ENCODE data around the gene MAZ.
"Not testable (repeated sequence)": the region's sequence is repeated elsewhere in the genome, so short reads cannot be mapped to it uniquely, and the experiment has no call there.

Gene MAZ

DNA sequence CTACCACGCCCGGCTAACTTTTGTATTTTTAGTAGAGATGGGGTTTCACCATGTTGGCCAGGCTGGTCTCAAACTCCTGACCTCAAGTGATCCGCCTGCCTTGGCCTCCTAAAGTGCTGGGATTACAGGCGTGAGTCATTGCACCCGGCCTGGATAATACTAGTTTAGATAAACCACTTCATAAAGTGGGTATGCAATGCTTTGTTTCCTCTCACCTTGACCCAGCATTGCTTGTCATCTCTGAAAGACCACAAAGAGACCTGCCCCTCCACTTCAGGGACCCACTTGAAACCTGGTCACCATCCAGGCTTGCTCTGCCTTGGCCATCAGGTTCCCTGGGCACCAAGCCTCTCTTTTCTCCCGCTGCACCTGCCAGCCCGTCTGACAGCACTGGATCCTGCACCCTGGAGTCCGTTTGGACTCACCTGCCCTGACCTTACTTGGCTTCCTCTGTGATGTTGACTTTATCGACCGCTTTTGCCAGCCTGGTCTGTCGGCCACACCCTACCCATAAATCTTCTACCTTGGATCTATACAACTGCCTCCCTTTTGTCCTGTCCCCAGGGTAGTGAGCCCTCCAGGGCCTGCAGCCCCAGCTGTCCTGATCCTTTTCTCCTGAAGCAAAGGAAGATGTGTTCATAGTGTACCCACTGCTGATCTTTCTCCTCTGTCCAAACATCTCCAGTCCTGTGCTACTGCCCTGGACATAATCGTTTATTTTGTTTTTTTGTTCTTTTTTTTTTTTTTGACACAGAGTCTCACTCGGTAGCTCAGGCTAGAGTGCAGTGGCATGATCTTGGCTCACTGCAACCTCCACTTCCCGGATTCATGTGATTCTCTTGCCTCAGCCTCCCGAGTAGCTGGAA lies 40.9 kb upstream of the MAZ start:
- TF ChIP-seq, protein P1, sequence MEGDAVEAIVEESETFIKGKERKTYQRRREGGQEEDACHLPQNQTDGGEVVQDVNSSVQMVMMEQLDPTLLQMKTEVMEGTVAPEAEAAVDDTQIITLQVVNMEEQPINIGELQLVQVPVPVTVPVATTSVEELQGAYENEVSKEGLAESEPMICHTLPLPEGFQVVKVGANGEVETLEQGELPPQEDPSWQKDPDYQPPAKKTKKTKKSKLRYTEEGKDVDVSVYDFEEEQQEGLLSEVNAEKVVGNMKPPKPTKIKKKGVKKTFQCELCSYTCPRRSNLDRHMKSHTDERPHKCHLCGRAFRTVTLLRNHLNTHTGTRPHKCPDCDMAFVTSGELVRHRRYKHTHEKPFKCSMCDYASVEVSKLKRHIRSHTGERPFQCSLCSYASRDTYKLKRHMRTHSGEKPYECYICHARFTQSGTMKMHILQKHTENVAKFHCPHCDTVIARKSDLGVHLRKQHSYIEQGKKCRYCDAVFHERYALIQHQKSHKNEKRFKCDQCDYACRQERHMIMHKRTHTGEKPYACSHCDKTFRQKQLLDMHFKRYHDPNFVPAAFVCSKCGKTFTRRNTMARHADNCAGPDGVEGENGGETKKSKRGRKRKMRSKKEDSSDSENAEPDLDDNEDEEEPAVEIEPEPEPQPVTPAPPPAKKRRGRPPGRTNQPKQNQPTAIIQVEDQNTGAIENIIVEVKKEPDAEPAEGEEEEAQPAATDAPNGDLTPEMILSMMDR (IDR thresholded peaks at IDR 0.05; ENCODE audit: borderline replicate concordance, insufficient read depth, low read depth, low read length) = no peak

DNA sequence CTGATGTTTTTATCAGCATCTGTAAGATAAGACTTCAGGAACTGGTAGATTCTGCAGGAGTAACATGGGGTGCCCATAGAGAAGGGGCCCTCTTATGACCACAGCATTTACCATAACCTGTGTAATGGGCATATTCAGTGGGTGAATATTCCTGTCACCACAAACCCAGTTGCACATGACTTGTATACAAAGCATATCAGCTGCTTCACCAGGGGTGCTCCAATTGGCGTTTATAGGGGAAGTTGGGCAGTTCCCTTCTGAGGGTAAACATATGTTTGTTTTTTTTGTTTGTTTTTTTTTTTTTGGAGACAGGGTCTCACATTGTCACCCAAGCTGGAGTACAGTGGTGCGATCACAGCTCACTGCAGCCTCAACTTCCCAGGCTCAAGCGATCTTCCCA lies 39.8 kb upstream of the MAZ start:
- TF ChIP-seq, protein P1 (IDR thresholded peaks at IDR 0.05; ENCODE audit: borderline replicate concordance, insufficient read depth, low read depth, low read length) = no peak
- H3K4me3 ChIP-seq (ENCODE audit: low read depth, low read length) = no peak overlapping the region

More for the DNA sequence above, 40.9 kb upstream of the MAZ start:
- H3K4me3 ChIP-seq (ENCODE audit: low read depth, low read length) = no peak overlapping the region

DNA sequence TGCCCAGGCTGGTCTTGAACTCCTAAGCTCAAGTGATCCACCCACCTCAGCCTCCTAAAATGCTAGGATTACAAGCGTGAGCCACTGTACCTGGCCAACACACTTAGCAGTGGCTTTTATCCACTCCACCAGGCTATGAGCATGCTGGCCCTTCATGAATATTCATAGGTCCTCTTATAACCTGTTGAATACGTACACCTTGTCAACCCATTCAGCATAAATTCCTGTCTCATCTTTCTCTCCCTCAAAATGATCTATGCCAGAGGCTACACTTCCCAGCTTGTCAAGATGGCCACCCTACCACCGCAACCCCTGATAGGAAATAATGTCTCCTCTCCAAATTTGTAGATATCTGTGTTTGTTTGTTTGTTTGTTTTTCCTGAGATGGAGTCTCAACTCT lies 39.3 kb upstream of the MAZ start:
- TF ChIP-seq, protein P1 (IDR thresholded peaks at IDR 0.05; ENCODE audit: borderline replicate concordance, insufficient read depth, low read depth, low read length) = no peak
- H3K4me3 ChIP-seq (ENCODE audit: low read depth, low read length) = no peak overlapping the region

DNA sequence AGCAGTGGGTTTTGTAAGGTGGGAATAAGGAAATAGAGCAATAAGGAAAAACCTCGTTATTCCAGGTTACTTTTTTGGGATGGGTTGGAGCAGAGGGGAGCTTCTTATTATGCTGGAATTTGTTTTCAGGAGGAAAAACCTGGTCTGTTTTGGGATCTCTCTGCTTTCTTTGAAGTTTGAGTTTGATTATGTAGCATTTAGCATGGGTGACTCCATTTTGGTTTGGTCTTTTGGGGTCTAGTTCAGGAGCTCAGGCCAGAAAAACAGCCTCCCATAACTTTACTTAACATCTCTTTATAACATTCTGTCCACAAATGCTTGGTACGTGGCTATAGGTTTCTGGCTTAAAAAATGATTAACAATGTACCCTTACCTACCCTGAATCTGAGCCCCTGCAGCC lies 36.8 kb upstream of the MAZ start:
- TF ChIP-seq, protein P1 (IDR thresholded peaks at IDR 0.05; ENCODE audit: borderline replicate concordance, insufficient read depth, low read depth, low read length) = no peak
- no peak overlapping the region for H3K4me3 ChIP-seq (ENCODE audit: low read depth, low read length)

DNA sequence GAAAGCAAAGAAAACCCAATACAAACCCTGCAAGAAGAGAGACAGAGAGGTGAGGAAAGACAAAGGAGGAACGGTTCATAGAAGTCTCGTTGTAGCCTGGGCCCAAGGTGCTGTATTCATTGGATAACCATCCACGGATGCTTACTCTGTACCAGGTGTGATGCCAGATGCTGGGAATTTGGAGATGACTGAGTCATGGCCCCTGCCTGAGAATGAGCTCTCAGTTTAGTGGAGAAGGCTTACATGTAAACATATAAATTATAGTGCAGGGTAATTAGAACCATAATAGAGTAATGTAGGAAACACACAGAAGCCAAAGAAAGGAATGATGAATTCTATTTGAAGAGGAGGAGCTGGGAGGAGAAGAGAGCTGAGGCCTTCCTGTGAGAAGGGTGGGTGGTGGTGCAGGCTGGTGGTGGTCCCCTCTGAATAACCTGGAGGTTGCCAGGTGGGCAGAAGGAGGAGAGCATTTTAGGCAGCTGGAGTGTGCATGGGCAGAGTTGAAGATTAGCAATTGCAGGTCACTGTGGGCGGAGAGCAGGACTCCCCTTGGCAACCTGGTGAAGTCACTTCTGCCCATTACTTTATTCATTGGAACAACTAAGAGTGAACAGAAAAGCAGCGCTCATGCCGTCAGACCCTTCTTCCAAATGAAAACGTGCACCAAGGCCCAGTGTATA lies 35.9 kb upstream of the MAZ start:
- no peak overlapping the region for H3K4me3 ChIP-seq (ENCODE audit: low read depth, low read length)
- TF ChIP-seq, protein P1 (IDR thresholded peaks at IDR 0.05; ENCODE audit: borderline replicate concordance, insufficient read depth, low read depth, low read length) = no peak

DNA sequence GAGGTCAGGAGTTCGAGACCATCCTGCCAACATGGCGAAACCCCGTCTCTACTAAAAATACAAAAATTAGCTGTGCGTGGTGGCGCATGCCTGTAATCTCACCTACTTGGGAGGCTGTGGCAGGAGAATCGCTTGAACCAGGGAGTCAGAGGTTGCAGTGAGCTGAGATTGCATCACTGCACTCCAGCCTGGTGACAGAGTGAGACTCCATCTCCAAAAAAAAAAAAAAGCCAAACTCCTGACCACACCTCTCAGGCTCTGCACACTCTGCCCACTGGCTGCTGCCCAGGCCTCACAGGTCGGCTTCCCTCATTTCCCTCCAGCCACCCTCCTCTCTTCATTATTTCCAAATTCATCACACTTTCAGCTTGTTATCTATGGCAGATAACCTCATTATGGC lies 34.0 kb upstream of the MAZ start:
- H3K4me3 ChIP-seq (ENCODE audit: low read depth, low read length) = not testable (repeated sequence)

DNA sequence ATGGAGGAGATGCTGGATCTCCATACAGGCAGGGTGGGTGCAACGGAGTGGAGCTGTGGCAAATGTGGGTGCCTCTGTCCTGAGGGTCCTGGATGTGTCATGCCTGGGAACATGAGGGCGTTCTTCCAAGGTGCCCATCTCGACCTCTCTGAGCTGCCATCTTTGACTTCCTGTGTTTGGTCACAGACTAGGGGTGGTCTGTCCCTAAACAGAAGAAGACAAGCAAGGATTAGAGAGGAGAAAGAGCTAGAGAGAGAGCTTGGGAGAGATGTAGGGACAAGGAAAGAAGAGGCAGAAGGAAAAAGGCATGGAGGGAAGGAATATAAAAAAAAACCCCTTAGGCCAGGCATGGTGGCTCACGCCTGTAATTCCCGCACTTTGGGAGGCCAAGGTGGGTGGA lies 31.6 kb upstream of the MAZ start:
- H3K4me3 ChIP-seq (ENCODE audit: low read depth, low read length) = no peak overlapping the region
- TF ChIP-seq, protein P1 (IDR thresholded peaks at IDR 0.05; ENCODE audit: borderline replicate concordance, insufficient read depth, low read depth, low read length) = no peak

Measured in GM12875 (cell line).